Subcutaneous adipose tissue (tissue), 4 donors: Measurements from ENCODE around the gene ADGRD1. TPM values are rescaled to one million over a fixed set of nuclear protein-coding genes. Genes with fewer than 3 reads are reported as not detected.

Experiments
- total RNA-seq, 4 donors: library from RNA; depleted of rRNA; stranded (reverse); fragments of >200 nt; gene quantifications; one replicate each; pipeline ENCODE4 v1.1.0, GENCODE V29; 2016
- TF ChIP-seq, protein P1 (sequence below): fragments of 450-650 bp; IDR thresholded peaks from one replicate; pipeline ENCODE4 v1.5.1; 2016; ENCODE audit warnings: low read depth, mild to moderate bottlenecking, control low read depth, antibody characterized with exemption, moderate library complexity

The ADGRD1 gene
- total RNA-seq, 4 donors from 2014 or later = 16.3 to 34.1 (median 24.1) TPM

- TF ChIP-seq, protein P1, sequence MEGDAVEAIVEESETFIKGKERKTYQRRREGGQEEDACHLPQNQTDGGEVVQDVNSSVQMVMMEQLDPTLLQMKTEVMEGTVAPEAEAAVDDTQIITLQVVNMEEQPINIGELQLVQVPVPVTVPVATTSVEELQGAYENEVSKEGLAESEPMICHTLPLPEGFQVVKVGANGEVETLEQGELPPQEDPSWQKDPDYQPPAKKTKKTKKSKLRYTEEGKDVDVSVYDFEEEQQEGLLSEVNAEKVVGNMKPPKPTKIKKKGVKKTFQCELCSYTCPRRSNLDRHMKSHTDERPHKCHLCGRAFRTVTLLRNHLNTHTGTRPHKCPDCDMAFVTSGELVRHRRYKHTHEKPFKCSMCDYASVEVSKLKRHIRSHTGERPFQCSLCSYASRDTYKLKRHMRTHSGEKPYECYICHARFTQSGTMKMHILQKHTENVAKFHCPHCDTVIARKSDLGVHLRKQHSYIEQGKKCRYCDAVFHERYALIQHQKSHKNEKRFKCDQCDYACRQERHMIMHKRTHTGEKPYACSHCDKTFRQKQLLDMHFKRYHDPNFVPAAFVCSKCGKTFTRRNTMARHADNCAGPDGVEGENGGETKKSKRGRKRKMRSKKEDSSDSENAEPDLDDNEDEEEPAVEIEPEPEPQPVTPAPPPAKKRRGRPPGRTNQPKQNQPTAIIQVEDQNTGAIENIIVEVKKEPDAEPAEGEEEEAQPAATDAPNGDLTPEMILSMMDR = no peak
These were observed 51.7 kb downstream of the ADGRD1 start for GRCh38 chr12:131005161-131006035.

DNA sequence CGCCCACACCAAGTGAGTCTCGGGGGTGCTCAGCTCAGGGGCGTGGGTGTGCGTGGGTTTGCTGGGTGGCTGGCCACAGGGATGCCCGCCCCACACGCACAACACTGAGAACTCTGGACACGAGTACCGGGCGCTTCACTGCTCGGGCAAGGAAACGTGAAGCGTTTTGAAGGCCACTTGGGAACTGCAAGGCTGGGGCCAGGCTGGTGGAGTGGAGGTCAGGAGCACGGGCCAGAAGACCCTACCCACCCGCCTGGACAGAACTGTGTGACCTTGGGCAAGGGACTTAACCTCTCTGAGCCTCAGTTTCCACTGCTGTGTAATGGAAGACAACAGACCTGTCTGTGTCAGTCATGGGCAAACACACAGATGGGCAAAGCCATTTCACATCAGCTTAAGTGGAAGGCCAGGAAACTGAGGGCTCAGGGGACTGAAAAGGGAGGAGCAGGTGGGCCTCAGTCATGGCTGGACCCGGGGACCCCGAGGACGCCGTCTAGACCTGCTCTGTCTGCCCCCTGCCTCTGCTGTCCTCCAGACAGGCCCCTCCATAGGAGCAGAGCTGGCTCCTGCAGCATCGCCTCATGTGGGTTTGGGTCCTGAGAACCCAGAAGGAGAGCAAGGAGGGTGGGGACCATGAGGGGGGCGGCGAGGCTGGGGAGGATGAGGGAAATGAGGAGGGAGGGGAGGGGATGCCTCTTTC, 52.5 kb downstream of the ADGRD1 start:
- TF ChIP-seq, protein P1 = no peak

GRCh38 chr12:131007031-131007739, 53.5 kb downstream of the ADGRD1 start:
- TF ChIP-seq, protein P1 = no peak

- TF ChIP-seq, protein P1 = no peak
These were observed 54.0 kb downstream of the ADGRD1 start for GRCh38 chr12:131007740-131008117.

DNA sequence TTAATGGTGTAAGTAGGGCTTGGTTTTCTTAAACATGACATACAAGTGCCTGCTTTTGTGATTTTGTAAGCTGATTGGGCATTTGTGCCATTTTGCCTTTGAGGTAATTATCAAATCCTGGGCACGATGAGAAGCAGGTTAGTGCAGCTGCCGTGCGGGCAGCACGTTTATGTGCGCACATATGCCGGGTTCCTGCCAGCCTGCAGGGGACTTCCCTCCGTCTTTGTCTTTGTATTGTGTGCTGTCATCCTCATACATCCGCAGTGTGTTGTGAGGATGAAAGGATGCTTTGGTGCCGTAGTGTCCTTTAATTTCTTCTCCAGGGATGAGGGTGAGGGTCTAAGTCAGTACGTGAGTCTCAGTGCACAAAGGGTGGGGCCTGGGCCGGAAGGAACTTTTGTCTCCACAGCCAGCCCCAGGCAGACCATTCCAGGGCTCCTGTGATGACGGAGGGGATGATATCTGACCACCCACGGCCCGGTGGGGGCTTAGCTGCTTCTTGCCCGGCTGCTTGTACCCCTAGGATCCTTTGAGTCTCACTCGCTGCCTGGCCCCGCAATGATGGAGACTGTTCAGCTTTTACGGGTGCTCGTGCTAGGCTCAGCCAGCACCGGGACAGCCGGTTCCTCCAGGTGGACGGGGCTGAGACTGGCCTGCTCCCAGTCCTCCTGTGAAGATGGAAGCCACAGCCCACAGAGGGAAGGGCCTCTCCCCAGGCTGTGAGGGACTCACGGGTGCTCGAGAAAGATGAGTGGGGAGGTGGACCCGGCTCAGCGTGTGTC, 54.6 kb downstream of the ADGRD1 start:
- TF ChIP-seq, protein P1 = no peak

DNA sequence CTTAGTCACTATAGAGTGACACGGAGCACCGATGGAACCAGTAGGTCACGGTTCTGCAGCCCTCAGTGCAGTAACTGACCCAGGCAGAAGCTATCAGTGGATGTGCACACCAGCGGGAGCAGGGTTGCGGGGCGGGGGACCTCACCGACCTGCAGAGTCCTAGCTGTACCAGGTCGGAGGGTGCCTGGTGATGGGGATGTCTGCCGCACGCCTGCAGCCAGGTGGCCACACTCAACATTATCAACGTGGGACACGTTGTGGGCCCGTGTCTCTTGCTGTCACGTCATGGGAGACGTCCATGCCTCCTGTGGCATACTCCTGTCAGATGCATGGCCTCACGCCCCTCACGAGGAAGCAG, 55.2 kb downstream of the ADGRD1 start:
- TF ChIP-seq, protein P1 = no peak
